ENCODE results near the gene HEBP2.

GRCh38 chr6:138370631-138371451 lies 33.2 kb upstream of the HEBP2 start:
- TF ChIP-seq CTCF (IDR thresholded peaks at IDR 0.05; ENCODE audit: low read depth, low read length) (no peak), EZH2phosphoT487 (IDR thresholded peaks at IDR 0.05; ENCODE audit: low read depth) (no peak)

Data from OCI-LY3 (cell line).